ENCODE measurements around the gene MARVELD1.

- TF ChIP-seq ZFX (IDR thresholded peaks at IDR 0.05; ENCODE audit: borderline replicate concordance), result no peak
- TF ChIP-seq, protein P1, sequence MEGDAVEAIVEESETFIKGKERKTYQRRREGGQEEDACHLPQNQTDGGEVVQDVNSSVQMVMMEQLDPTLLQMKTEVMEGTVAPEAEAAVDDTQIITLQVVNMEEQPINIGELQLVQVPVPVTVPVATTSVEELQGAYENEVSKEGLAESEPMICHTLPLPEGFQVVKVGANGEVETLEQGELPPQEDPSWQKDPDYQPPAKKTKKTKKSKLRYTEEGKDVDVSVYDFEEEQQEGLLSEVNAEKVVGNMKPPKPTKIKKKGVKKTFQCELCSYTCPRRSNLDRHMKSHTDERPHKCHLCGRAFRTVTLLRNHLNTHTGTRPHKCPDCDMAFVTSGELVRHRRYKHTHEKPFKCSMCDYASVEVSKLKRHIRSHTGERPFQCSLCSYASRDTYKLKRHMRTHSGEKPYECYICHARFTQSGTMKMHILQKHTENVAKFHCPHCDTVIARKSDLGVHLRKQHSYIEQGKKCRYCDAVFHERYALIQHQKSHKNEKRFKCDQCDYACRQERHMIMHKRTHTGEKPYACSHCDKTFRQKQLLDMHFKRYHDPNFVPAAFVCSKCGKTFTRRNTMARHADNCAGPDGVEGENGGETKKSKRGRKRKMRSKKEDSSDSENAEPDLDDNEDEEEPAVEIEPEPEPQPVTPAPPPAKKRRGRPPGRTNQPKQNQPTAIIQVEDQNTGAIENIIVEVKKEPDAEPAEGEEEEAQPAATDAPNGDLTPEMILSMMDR (IDR thresholded peaks at IDR 0.05), result no peak
Measured at GRCh38 chr10:97689559-97690020, 23.9 kb upstream of the MARVELD1 start.
